Measurements from ENCODE around the gene WAC.
A peak's percentile ranks its signal among the peaks of the same experiment; 100 is the strongest.
"Not testable (repeated sequence)": the region's sequence is repeated elsewhere in the genome, so short reads cannot be mapped to it uniquely, and the experiment has no call there.

Gene WAC

GRCh38 chr10:28496017-28496416, 36.9 kb upstream of the WAC start:
- DNase-seq (ENCODE audit: low read depth), result no peak
- H3K4me3 ChIP-seq (ENCODE audit: low read length), result no peak overlapping the region
- no peak for TF ChIP-seq CTCF (IDR thresholded peaks at IDR 0.05; ENCODE audit: insufficient read depth, low read depth, low read length, missing control alignments)

DNA sequence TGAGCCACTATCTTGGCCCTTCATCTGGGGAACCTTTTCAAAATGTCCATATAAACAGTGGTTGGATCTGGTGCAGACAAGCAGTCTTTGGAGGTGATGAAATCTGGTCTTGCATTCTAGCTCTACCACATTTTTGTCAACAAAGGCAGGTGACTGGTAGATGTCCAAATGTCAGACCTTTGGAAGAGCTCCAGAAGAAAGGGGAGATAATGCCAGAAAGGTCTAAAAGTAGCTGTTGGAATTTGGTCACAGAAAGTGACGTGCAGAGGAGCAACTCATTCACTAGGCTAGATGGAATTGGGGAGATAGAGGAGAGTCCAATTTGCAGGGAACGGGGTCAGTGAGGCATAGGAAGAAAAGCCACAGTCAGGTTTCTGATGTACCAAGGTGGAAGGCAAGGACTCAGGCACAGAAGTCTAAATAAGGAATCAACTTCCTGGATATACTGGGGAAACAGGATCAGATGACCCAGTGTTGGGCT, 36.4 kb upstream of the WAC start:
- no peak for TF ChIP-seq CTCF (IDR thresholded peaks at IDR 0.05; ENCODE audit: insufficient read depth, low read depth, low read length, missing control alignments)
- H3K4me3 ChIP-seq (ENCODE audit: low read length), result no peak overlapping the region
- peak; percentile 14 for DNase-seq (ENCODE audit: low read depth)

DNA sequence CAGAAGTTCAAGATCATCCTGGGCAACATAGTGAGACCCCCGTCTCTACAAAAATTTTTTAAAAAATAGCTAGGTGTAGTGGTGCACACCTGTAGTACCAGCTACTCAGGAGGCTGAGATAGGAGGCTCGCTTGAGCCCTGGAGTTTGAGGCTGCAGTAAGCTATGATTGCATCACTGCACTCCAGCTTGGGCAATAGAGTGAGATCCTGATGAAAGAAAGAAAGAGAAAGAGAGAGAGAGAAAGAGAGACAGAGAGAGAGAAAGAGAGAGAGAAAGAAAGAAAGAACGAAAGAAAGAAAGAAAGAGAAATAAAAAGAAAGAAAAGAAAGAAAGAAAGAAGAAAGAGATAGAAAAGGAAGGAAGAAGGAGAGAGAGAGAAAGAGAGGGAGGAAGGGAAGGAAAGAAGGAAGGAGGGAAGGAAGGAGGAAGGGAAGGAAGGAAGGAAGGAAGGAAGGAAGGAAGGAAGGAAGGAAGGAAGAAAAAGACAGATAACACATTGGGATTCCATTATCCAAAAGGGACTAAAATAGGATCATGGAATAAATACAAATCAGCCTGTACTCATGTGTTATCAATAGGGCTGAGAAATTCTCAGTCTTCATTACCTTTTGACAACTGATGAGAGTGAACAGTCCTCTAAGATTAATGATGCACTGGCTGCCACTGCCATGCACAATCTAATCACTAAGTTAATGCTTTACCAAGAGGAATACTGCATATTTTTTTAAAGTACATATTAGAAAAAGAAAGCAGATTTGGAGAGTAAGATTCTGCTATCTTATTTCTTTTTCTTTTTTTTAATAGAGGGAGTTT, 35.4 kb upstream of the WAC start:
- H3K4me3 ChIP-seq (ENCODE audit: low read length), result no peak overlapping the region
- no peak for DNase-seq (ENCODE audit: low read depth)
- TF ChIP-seq CTCF (IDR thresholded peaks at IDR 0.05; ENCODE audit: insufficient read depth, low read depth, low read length, missing control alignments), result no peak

- DNase-seq (ENCODE audit: low read depth); H3K4me3 ChIP-seq (ENCODE audit: low read length): not testable (repeated sequence)
These were observed 32.7 kb upstream of the WAC start for GRCh38 chr10:28500203-28500602.

DNA sequence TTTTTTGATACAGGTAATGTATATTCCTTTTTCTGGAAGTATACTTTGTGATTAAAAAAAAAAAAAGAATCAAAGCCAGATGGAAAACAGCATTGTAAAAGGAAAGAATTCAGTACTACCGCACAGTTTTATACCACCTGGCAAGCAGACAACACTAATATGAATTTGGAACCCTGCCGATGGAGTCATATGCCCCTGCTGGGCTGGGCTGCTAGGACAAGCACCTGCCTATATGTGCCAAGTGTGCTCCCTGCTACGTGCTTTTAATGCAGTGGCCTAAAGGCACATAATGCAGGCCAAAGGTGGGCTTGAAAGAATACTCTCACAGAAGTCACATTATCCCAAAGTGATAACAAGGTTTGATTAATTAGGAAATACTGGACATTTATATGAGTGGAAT, 29.8 kb upstream of the WAC start:
- peak; percentile 24 for DNase-seq (ENCODE audit: low read depth)
- TF ChIP-seq CTCF (IDR thresholded peaks at IDR 0.05; ENCODE audit: insufficient read depth, low read depth, low read length, missing control alignments), result peak; percentile 30
- H3K4me3 ChIP-seq (ENCODE audit: low read length), result no peak overlapping the region

- no peak overlapping the region for H3K4me3 ChIP-seq (ENCODE audit: low read length)
- DNase-seq (ENCODE audit: low read depth), result no peak
- TF ChIP-seq CTCF (IDR thresholded peaks at IDR 0.05; ENCODE audit: insufficient read depth, low read depth, low read length, missing control alignments), result no peak
These were observed 27.5 kb upstream of the WAC start for GRCh38 chr10:28505359-28505959.

GRCh38 chr10:28508304-28508925, 24.5 kb upstream of the WAC start:
- H3K4me3 ChIP-seq (ENCODE audit: low read length), result no peak overlapping the region
- TF ChIP-seq CTCF (IDR thresholded peaks at IDR 0.05; ENCODE audit: insufficient read depth, low read depth, low read length, missing control alignments), result no peak
- DNase-seq (ENCODE audit: low read depth), result no peak
